ENCODE results near the gene KCNQ5.
A peak's percentile ranks its signal among the peaks of the same experiment; 100 is the strongest.
"Not testable (repeated sequence)": the region's sequence is repeated elsewhere in the genome, so short reads cannot be mapped to it uniquely, and the experiment has no call there.

The KCNQ5 gene

DNA sequence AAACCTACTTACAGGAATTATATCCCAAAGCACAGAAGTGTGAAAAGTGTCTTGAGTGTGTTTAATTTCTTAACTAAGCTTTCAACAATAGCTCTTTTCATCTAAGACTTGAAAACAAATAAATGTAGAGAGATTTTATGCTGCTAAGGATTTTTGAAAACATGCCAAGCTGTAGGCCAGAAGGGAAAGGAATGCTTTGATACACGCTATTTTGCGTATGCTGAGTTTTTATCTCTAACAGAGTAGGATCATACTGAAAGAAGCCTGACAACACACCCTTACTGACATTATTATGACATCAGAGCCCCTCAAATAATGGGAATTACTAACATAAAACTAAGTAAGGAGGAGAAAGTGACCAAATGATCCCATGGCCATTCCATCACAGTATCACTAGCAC, 338.0 kb downstream of the KCNQ5 start:
- Mint-ChIP-seq H3K27ac (no peak overlapping the region), H3K4me3 (no peak overlapping the region), H3K4me1 (no peaks in the 10 kb centered on the region), H3K9me3 (no peaks in the 10 kb centered on the region), H3K27me3 (no peaks in the 10 kb centered on the region)
- ATAC-seq (no peak), DNase-seq (no peak)

DNA sequence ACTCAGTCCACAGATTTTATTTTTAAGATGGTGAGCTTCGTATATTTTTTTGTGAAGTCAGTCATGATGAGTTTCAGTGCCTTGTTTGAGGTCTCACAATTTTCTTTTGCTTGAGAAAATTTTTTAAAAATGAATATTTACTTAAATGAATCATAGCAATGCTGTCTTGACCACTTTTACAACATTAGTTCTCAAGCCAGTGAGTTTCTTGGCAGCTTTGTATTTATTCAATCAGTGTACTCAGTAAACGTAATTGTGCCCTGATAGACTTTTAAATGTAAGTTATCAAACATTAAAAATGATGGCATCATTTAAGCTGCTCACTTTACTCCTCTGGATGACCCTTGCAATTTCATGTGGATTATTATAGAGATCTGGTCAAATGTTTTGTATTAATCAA, 342.1 kb downstream of the KCNQ5 start:
- H3K9me3 Mint-ChIP-seq = no peaks in the 10 kb centered on the region
- ATAC-seq = no peak
- no peak for DNase-seq

DNA sequence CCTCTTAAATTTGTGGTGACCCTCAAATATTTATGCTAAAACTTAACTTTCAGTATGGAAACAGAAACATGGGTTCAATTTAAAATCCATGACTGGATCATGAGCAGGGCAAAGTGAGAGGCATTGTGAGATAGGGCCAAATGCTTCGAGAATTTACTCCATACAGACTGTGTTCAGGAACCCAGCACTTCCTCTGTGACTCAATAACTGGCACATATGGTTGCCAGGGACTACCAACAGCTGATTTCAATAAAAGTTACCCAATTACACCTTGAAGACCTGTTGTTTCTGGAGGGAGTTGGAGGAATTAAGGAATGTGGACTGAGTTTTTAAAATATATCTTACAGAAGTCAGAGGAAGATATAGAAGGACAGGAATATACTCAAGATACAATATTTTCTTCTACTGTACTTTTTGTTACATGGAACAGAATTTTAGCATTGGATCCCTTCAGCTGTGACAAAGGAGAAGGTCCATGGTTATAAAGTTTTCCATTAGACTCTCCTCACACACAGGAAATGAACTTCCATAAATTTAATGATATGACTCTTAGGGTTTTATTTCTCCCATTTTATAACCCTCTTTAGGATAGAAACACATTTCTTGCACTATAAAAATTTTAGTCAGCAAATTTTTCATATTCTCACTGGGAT, 344.9 kb downstream of the KCNQ5 start:
- no peaks in the 10 kb centered on the region for H3K9me3 Mint-ChIP-seq
- no peak for DNase-seq
- ATAC-seq = no peak

More for the DNA sequence above, 342.1 kb downstream of the KCNQ5 start:
- H3K4me3 Mint-ChIP-seq = no peak overlapping the region
- H3K4me1 Mint-ChIP-seq = peaks cover 6% of the 10 kb centered on the region
- H3K27me3 Mint-ChIP-seq = no peaks in the 10 kb centered on the region
- H3K27ac Mint-ChIP-seq = no peak overlapping the region

DNA sequence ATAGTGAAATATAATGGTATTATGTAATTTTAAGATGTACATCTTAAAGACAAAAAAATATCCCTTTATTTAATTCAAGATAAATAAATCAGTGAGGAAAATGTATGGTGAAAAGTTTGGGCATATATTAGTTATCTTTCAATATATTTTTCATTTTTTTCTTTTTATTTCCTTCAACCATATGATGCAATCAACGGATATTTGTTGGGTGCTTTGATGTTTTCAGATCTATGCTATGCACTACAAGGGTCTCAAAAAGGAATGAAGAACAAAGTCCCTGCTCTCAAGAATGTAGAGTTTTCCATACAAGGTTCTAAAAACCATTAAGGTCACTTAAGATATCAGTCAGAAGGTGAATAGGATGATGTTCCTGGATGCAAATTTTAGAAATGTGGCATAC, 345.5 kb downstream of the KCNQ5 start:
- H3K4me3 Mint-ChIP-seq = no peak overlapping the region
- no peaks in the 10 kb centered on the region for H3K27me3 Mint-ChIP-seq
- ATAC-seq (no peak), DNase-seq (no peak)
- H3K9me3 Mint-ChIP-seq = no peaks in the 10 kb centered on the region
- no peak overlapping the region for H3K27ac Mint-ChIP-seq
- peaks cover 6% of the 10 kb centered on the region for H3K4me1 Mint-ChIP-seq

More for the DNA sequence above, 344.9 kb downstream of the KCNQ5 start:
- Mint-ChIP-seq H3K27me3 (no peaks in the 10 kb centered on the region), H3K4me3 (no peak overlapping the region), H3K4me1 (peaks cover 6% of the 10 kb centered on the region), H3K27ac (no peak overlapping the region)

DNA sequence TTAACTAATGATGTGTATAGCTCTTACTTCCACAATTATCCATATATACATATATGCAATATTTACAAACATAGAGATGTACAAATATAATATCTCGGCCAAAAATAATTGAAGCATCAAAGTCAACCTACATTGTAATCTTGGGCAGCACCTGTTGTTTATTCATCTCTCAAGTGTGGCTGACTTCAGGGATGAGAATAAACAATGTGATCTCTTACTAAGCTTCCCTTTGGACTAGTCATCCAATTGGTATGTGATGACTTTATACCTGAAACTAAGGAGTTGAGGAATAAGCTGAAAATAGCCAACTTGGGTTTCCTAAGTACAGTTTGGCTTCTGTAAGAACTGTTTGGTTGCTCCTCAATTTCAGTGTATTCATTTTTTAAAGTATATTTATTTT, 346.8 kb downstream of the KCNQ5 start:
- Mint-ChIP-seq H3K4me1 (peaks cover 6% of the 10 kb centered on the region), H3K27ac (no peak overlapping the region), H3K9me3 (no peaks in the 10 kb centered on the region), H3K27me3 (no peaks in the 10 kb centered on the region), H3K4me3 (no peak overlapping the region)
- ATAC-seq (no peak), DNase-seq (no peak)

DNA sequence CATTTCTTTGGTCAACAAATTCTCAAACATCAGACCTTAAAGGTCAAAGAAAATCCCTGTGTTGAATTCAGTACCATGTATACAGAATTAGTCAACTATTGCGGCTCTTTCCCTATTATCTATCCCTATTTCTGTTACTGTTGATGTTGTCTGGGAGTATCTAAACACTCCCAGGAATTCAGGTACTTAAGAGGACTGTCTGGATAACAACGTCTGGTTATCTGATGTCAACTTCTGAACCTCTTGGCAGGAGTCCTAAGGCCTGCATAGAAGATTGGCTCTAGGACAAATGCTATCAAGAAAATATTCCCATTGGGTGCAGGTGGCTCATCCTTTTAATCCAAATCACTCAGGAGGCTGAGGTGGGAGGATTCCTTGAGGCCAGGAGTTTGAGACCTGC, 347.8 kb downstream of the KCNQ5 start:
- no peak for DNase-seq
- H3K4me1 Mint-ChIP-seq = peaks cover 6% of the 10 kb centered on the region
- H3K4me3 Mint-ChIP-seq = no peak overlapping the region
- peak overlapping the region in 1 of 2 donors; percentile 50 for H3K27ac Mint-ChIP-seq
- ATAC-seq = no peak
- H3K27me3 Mint-ChIP-seq = no peaks in the 10 kb centered on the region
- H3K9me3 Mint-ChIP-seq = no peaks in the 10 kb centered on the region

DNA sequence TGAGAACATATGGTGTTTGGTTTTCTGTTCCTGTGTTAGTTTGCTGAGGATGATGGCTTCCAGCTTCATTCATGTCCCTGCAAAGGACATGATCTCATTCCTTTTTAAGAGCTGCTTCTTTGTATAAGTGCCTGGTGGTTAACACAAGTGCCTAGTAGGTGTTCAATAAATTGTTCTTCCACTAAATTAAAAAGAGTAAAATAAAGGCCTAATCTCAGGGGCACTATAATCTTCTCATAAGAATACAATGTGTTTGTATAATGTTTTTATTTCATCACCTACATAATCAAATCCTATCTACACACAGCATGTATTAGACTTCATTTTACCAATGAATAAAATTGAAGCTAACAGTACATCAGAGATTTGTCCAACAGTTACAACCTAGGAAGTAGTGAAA, 350.7 kb downstream of the KCNQ5 start:
- Mint-ChIP-seq H3K4me3 (no peak overlapping the region), H3K9me3 (no peaks in the 10 kb centered on the region), H3K27ac (no peak overlapping the region), H3K27me3 (no peaks in the 10 kb centered on the region), H3K4me1 (peaks cover 7% of the 10 kb centered on the region)
- no peak for DNase-seq
- no peak for ATAC-seq

DNA sequence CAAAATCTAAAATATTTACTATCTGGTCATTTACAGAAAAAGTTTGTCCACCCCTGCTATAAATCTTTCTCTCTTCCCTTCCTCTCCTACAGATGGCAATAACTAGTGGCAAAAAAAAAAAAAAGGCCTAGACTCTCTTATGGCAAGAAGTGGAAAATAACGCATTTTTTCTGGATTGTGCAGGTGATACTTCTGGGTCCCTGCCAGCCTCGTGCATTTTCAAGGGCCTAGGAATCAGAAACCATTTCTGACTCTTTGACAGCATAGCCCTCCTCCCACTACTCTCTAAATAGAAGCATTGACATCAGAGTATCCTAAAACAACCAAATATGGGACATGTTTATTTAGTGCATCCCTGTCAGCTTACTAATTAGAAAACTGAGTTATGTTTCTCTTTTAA, 352.4 kb downstream of the KCNQ5 start:
- H3K27me3 Mint-ChIP-seq = no peaks in the 10 kb centered on the region
- H3K4me3 Mint-ChIP-seq = no peak overlapping the region
- no peak for DNase-seq
- H3K4me1 Mint-ChIP-seq = peaks cover 7% of the 10 kb centered on the region
- no peak for ATAC-seq
- H3K9me3 Mint-ChIP-seq = no peaks in the 10 kb centered on the region
- H3K27ac Mint-ChIP-seq = no peak overlapping the region

DNA sequence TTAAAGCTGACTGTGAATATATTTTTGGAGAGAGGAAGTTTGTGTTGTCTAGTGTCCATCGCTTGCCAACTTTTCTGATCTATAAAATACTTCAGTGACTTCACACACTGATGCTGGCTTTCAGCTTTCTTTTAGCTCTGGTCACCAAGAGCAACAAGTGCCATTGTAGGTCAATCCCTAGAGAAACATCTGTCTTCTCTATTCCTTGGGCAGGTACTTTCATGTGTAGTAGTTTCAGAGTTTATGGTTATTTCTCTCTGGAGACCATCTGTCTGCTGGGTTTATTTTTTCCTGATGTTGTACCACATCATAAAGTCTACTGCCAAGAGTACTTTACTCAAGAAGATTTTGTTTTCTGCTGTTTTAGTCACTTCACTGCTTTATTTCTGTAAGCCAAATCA, 353.5 kb downstream of the KCNQ5 start:
- peaks cover 7% of the 10 kb centered on the region for H3K4me1 Mint-ChIP-seq
- H3K9me3 Mint-ChIP-seq = no peaks in the 10 kb centered on the region
- ATAC-seq = no peak
- peak overlapping the region in 1 of 2 donors; percentile 48 for H3K27ac Mint-ChIP-seq
- no peak overlapping the region for H3K4me3 Mint-ChIP-seq
- DNase-seq = no peak
- H3K27me3 Mint-ChIP-seq = no peaks in the 10 kb centered on the region

DNA sequence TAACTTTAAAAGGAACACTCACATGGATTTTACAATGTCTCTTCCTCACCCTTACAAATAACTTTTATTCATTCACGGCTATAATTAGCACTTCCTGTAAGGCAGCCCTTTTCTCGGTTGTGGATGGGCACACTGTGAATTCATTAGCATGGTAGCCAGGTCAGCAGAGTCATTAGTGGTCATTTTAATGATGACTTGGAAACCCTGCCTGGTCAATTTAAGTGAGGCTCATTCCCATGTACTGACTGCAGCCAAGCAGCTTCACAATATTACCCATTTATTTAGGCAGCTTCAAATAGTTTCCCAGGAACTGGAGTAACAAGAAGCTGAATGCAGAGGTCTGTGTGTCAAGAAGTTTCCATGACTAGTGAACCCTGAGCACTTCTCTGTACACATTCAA, 354.6 kb downstream of the KCNQ5 start:
- Mint-ChIP-seq H3K4me1 (peaks cover 7% of the 10 kb centered on the region), H3K9me3 (peaks cover 1 to 3% of the 10 kb centered on the region in 2 donors), H3K27me3 (no peaks in the 10 kb centered on the region), H3K4me3 (no peak overlapping the region), H3K27ac (peak overlapping the region in 1 of 2 donors; percentile 29)
- ATAC-seq (no peak), DNase-seq (no peak)

DNA sequence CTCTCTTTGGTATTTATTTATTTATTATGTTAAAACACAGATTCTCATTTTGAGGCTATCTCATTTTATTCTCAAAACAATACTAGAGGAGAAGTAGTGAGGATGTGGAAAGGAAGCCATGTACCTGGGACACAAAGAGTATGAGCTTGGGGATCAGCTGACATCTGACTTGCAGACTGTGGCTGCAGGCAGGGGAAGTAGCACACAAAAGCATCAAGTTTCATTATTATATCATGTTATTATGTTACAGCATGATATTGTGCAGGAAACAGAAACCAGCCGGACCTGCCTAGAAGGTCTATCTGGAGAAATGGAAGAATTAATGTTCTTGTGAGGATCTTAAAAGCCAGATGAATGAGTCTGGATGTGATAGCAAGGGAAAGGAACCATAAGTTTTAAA, 355.2 kb downstream of the KCNQ5 start:
- Mint-ChIP-seq H3K9me3 (peaks cover 6 to 7% of the 10 kb centered on the region in 2 donors), H3K4me3 (no peak overlapping the region), H3K4me1 (peaks cover 7% of the 10 kb centered on the region), H3K27me3 (no peaks in the 10 kb centered on the region), H3K27ac (peak overlapping the region in 1 of 2 donors; percentile 87)
- ATAC-seq (peak; percentile 33), DNase-seq (no peak)

DNA sequence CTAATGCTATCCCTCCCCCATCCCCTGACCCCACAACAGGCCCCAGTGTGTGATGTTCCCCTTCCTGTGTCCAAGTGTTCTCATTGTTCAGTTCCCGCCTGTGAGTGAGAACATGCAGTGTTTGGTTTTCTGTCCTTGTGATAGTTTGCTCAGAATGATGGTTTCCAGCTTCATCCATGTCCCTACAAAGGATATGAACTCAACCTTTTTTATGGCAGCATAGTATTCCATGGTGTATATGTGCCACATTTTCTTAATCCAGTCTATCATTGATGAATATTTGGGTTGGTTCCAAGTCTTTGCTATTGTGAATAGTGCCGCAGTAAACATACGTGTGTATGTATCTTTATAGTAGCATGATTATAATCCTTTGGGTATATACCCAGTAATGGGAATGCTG, 356.9 kb downstream of the KCNQ5 start:
- not testable (repeated sequence) for DNase-seq, H3K4me1 Mint-ChIP-seq, ATAC-seq, H3K27me3 Mint-ChIP-seq, H3K4me3 Mint-ChIP-seq, H3K27ac Mint-ChIP-seq
- peaks cover 11 to 14% of the 10 kb centered on the region in 2 donors for H3K9me3 Mint-ChIP-seq

DNA sequence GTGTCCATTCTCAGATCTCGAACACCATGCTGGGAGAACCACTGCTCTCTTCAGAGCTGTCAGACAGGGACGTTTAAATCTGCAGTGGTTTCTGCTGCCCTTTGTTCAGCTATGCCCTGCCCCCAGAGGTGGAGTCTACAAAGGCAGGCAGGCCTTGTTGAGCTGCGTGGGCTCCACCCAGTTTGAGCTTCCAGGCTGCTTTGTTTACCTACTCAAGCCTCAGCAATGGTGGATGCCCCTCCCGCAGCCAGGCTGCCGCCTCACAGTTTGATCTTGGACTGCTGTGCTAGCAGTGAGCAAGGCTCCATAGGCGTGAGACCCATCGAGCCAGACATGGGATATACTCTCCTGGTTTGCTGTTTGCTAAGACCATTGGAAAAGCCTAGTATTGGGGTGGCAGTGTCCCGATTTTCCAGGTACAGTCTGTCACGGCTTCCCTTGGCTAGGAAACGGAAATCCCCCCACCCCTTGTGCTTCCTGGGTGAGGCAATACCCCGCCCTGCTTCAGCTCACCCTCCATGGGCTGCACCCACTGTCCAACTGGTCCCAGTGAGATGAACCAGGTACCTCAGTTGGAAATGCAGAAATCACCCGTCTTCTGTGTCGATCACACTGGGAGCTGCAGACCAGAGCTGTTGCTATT, 362.4 kb downstream of the KCNQ5 start:
- not testable (repeated sequence) for H3K4me1 Mint-ChIP-seq, DNase-seq, H3K4me3 Mint-ChIP-seq, H3K27me3 Mint-ChIP-seq, H3K27ac Mint-ChIP-seq, ATAC-seq
- H3K9me3 Mint-ChIP-seq = peaks cover 26 to 44% of the 10 kb centered on the region in 2 donors

DNA sequence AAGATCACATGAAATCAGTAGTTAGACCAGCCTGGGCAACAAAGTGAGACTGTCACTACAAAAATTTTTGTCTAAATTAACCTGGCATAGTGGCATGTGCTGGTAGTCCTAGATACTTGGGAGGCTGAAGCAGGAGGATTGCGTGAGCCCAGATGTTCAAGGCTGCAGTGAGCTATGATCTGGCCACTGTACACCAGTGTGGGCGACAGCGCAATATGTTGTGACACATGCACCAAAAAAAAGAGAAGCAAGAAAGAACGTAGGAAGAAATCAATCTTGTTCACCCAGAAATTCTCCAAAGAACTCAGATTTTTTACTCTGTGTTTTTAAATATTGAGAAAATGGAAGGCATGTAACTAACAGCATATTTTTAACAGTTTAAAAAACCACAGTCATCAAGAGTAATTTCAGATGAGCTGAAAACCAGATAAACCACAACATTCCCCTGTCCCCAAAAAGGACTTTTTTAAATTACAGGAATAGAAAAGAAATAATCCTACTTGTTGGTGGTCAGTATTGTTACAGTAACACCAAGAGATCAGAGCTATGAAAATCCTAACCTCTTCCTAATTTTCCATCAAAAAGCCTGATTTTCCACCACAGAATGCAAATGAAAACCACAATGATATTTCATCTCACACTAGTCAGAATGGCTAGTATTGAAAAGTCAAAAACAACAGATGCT, 363.3 kb downstream of the KCNQ5 start:
- no peak for ATAC-seq
- peaks cover 26 to 44% of the 10 kb centered on the region in 2 donors for H3K9me3 Mint-ChIP-seq
- no peak overlapping the region for H3K27ac Mint-ChIP-seq
- no peak overlapping the region for H3K4me3 Mint-ChIP-seq
- H3K4me1 Mint-ChIP-seq = peaks cover 7% of the 10 kb centered on the region
- DNase-seq = no peak
- H3K27me3 Mint-ChIP-seq = no peaks in the 10 kb centered on the region

DNA sequence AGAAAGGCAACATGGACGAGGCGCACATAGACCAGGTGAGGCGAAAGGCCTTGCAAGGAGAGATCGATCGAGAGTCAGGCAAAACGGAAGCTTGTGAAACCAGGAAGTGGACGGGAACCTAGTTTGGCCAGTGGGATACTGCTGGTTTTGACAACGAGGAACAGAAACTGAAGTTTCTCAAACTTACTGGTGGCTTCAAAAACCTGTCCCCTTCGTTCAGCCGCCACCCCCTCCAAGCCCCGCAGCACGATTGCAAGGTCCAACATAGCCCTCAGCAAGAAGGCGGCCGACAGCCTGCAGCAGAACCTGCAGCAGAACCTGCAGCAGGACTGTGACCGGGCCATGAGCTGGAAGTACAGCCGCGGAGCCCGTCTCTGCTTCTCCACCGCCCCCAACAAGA, 365.4 kb downstream of the KCNQ5 start:
- ATAC-seq = no peak
- Mint-ChIP-seq H3K27me3 (no peaks in the 10 kb centered on the region), H3K9me3 (peaks cover 19 to 36% of the 10 kb centered on the region in 2 donors), H3K4me3 (no peak overlapping the region), H3K4me1 (peaks cover 7% of the 10 kb centered on the region), H3K27ac (no peak overlapping the region)
- no peak for DNase-seq

DNA sequence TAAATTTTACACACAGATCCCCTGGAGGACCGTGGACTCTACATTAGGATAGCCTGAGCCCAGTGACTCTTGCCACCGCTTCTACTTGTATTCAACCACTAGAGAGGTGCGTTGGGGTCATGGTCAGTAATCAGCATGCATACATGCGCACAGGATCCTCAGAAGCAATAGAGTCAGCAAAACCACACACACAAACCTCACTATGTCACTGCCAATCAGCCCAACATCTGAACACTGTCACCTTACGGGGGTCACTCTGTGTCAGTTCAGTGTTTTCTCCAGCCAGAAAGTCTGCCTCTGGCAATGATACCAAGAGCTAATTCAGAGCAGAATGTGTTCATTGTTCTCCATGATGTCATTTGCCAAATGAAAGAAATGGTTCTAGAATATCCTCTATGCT, 378.1 kb downstream of the KCNQ5 start:
- no peaks in the 10 kb centered on the region for H3K9me3 Mint-ChIP-seq
- H3K27me3 Mint-ChIP-seq = no peaks in the 10 kb centered on the region
- ATAC-seq (no peak), DNase-seq (no peak)
- H3K4me1 Mint-ChIP-seq = no peaks in the 10 kb centered on the region
- no peak overlapping the region for H3K4me3 Mint-ChIP-seq
- no peak overlapping the region for H3K27ac Mint-ChIP-seq

Measured in stimulated activated naive CD8-positive, alpha-beta T cell treated with anti-CD3 and anti-CD28 coated beads, Interleukin-15, amount 100 ng/mL, for 72 hours (primary cell).